ENCODE data around the gene AP5Z1.
A peak's percentile ranks its signal among the peaks of the same experiment; 100 is the strongest.
"Not testable (repeated sequence)": the region's sequence is repeated elsewhere in the genome, so short reads cannot be mapped to it uniquely, and the experiment has no call there.

The AP5Z1 gene

GRCh38 chr7:4793385-4793993, 18.1 kb downstream of the AP5Z1 start:
- in situ Hi-C loops (cut with HindIII; ENCODE audit: low pct_ligation_motif_present, low pct_unique_long_range_greater_than_20kb, low sequenced_read_pairs); DNase-seq: not testable (repeated sequence)

- DNase-seq; in situ Hi-C loops (cut with HindIII; ENCODE audit: low pct_ligation_motif_present, low pct_unique_long_range_greater_than_20kb, low sequenced_read_pairs): not testable (repeated sequence)
Observed at GRCh38 chr7:4794171-4794570, 18.7 kb downstream of the AP5Z1 start.

GRCh38 chr7:4794591-4795350, 19.3 kb downstream of the AP5Z1 start:
- in situ Hi-C loops (cut with HindIII; ENCODE audit: low pct_ligation_motif_present, low pct_unique_long_range_greater_than_20kb, low sequenced_read_pairs), result no loop called here
- no peak for DNase-seq

DNA sequence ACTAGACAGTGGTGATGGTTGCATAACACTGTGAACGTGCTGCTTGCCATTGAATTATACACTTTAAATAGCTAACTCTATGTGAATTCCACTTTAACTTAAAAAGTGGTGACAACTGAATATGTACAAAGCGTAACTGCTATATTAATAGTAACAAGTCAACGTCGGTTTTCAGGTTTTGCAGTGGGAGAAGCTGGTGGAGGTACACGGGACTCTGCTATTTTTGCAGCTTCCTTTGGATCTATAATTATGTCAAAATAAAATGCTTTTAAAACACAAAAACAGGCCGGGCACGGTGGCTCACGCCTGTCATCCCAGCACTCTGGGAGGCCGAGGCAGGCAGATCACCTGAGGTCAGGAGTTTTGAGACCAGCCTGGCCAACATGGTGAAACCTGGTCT, 21.0 kb downstream of the AP5Z1 start:
- no peak for DNase-seq
- in situ Hi-C loops (cut with HindIII; ENCODE audit: low pct_ligation_motif_present, low pct_unique_long_range_greater_than_20kb, low sequenced_read_pairs), result no loop called here

- in situ Hi-C loops (cut with HindIII; ENCODE audit: low pct_ligation_motif_present, low pct_unique_long_range_greater_than_20kb, low sequenced_read_pairs), result no loop called here
Observed at GRCh38 chr7:4797858-4798705, 22.7 kb downstream of the AP5Z1 start.

GRCh38 chr7:4798706-4799235, 23.3 kb downstream of the AP5Z1 start:
- no peak for DNase-seq
- in situ Hi-C loops (cut with HindIII; ENCODE audit: low pct_ligation_motif_present, low pct_unique_long_range_greater_than_20kb, low sequenced_read_pairs), result no loop called here

More at GRCh38 chr7:4797858-4798705, 22.7 kb downstream of the AP5Z1 start:
- peak; percentile 71 for DNase-seq

GRCh38 chr7:4799508-4800268, 24.3 kb downstream of the AP5Z1 start:
- no peak for DNase-seq
- in situ Hi-C loops (cut with HindIII; ENCODE audit: low pct_ligation_motif_present, low pct_unique_long_range_greater_than_20kb, low sequenced_read_pairs), result no loop called here

DNA sequence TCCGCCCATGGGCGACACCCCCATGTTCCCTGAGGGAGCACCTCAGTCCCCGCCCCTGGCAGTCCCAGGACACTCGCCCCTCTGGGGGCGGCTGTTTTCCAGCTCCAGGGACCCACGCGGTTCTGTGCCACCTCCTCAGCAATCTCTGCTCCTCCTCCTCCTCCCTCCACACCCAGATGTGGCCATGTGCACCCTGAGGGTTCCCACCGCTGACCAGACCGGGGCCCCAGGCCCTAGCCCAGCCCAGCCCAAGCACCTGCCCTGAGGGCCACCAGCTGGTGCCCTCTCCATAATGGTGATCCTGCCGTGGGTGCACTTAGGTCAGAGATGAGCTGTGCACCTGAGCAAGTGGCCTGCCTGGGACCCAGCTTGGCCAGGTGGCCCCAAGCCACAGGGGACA, 25.1 kb downstream of the AP5Z1 start:
- DNase-seq, result no peak
- in situ Hi-C loops (cut with HindIII; ENCODE audit: low pct_ligation_motif_present, low pct_unique_long_range_greater_than_20kb, low sequenced_read_pairs), result no loop called here

DNA sequence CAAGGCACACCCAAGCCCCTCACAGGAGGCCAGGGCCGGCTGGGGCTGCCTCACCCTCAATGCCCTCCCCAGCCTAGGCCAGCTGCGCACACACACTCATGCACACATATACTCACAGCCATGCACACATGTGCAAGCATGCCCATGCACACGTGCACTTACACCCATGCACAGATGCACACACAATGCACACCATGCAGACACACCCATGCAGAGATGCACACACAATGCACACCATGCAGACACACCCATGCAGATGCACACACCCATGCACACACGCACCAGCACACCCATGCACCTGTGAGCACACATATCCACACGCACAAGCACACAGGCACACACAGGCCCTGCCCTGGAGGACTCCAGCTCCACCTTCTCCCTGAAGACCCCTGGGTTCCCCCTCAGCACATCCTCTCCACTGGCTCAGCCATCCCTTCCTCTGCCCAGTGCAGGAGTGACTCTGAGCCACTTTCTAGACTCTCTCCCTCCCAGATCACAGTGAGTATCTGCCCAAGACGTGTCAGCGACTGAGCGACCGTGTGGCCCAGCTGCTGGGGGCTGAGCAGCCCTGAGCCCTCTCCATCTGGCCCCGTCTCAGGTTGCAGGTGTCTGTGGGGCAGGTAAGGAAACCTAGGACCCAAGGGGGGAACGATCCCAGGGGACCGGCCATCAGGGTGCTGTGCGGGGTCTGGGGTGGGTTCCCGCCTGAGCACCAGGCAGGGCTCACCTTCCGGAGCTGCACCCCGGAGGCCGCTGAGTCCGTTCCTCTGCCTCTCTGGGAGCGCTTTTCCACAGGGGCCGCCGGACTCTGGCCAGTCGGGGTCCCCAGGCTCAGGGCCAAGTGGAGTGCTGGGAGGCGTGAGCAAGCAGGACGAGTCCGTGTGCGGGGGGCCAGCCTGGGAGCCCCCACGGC, 25.8 kb downstream of the AP5Z1 start:
- in situ Hi-C loops (cut with HindIII; ENCODE audit: low pct_ligation_motif_present, low pct_unique_long_range_greater_than_20kb, low sequenced_read_pairs), result no loop called here
- no peak for DNase-seq

- DNase-seq, result no peak
Observed at GRCh38 chr7:4801839-4802231, 26.4 kb downstream of the AP5Z1 start.

DNA sequence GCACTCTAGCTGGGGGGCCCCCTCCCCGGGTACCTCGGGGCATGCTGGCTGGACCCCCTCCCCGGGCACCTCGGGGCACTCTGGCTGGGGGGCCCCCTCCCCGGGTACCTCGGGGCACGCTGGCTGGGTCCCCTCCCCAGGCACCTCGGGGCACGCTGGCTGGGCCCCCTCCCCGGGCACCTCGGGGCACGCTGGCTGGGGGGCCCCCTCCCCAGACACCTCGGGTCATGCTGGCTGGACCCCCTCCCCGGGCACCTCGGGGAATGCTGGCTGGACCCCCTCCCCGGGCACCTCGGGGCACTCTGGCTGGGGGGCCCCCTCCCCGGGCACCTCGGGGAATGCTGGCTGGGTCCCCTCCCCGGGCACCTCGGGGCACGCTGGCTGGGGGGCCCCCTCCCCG, 27.2 kb downstream of the AP5Z1 start:
- in situ Hi-C loops (cut with HindIII; ENCODE audit: low pct_ligation_motif_present, low pct_unique_long_range_greater_than_20kb, low sequenced_read_pairs); DNase-seq: not testable (repeated sequence)

More at GRCh38 chr7:4801839-4802231, 26.4 kb downstream of the AP5Z1 start:
- in situ Hi-C loops (cut with HindIII; ENCODE audit: low pct_ligation_motif_present, low pct_unique_long_range_greater_than_20kb, low sequenced_read_pairs), result no loop called here

GRCh38 chr7:4803397-4804241, 28.2 kb downstream of the AP5Z1 start:
- in situ Hi-C loops (cut with HindIII; ENCODE audit: low pct_ligation_motif_present, low pct_unique_long_range_greater_than_20kb, low sequenced_read_pairs), result no loop called here
- DNase-seq, result no peak

- in situ Hi-C loops (cut with HindIII; ENCODE audit: low pct_ligation_motif_present, low pct_unique_long_range_greater_than_20kb, low sequenced_read_pairs), result no loop called here
- no peak for DNase-seq
Observed at GRCh38 chr7:4805110-4805983, 29.9 kb downstream of the AP5Z1 start.

GRCh38 chr7:4805984-4806300, 30.5 kb downstream of the AP5Z1 start:
- in situ Hi-C loops (cut with HindIII; ENCODE audit: low pct_ligation_motif_present, low pct_unique_long_range_greater_than_20kb, low sequenced_read_pairs), result no loop called here
- no peak for DNase-seq

DNA sequence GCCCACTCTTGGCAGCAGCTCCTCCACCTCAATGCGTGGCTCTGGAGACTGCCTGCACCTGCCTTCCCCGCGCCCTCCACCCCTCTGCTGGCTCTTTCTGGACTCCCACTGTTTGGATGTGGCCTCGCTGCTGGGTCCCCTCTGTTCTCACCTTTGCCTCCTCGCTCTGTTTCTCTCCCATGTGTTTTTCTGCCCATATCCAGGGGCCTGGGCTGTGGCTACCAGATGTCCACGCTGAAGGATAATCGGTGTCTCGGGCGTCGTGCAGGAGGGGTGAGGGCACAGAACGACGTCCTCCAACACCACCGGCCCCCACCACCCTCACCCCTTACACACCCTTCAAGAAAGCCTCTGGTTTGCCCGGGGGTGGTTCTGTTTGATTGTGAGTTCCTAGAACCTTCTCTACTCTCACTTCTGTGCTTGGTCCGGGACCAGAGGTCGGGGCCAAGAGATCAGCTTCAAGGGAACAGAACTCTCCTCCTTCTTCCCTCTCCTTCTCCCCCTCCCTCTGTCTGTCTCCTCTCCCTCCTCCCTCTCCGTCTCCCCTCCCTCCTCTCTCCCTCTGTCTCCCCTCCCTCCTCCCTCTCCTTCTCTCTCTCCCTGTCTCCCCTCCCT, 31.7 kb downstream of the AP5Z1 start:
- in situ Hi-C loops (cut with HindIII; ENCODE audit: low pct_ligation_motif_present, low pct_unique_long_range_greater_than_20kb, low sequenced_read_pairs), result no loop called here
- DNase-seq, result no peak

Data from ACHN (cell line).